ENCODE data around the gene ARHGEF38.

Gene ARHGEF38

GRCh38 chr4:105548483-105548882 lies 3.9 kb upstream of the ARHGEF38 start:
- H3K79me1 ChIP-seq (ENCODE audit: low read length), result no peaks in the 10 kb centered on the region
- no peak overlapping the region for H3K18ac ChIP-seq (ENCODE audit: low read length)
- no peaks in the 10 kb centered on the region for H3K27me3 ChIP-seq (ENCODE audit: insufficient read depth, low read length)
- no peak overlapping the region for H2BK120ac ChIP-seq (ENCODE audit: insufficient read depth, low read length, poor library complexity)
- no peak overlapping the region for H3K4me3 ChIP-seq (ENCODE audit: low read depth, low read length)
- H3K9ac ChIP-seq (ENCODE audit: low read length), result no peak overlapping the region
- no peak overlapping the region for H2BK5ac ChIP-seq (ENCODE audit: low read depth, low read length, poor library complexity)
- H2AK5ac ChIP-seq (ENCODE audit: low read length), result no peak overlapping the region
- peaks cover 3 to 4% of the 10 kb centered on the region in 2 experiments for H3K4me1 ChIP-seq (ENCODE audit: control insufficient read depth in 1 of 2, insufficient read depth in 2 of 2, low read length in 2 of 2)
- H2AFZ ChIP-seq (ENCODE audit: insufficient read depth, low read length, poor library complexity), result no peak overlapping the region
- DNase-seq, result no peak
- H3K4ac ChIP-seq (ENCODE audit: low read depth, low read length), result no peak overlapping the region
- H2BK12ac ChIP-seq (ENCODE audit: low read length), result no peak overlapping the region
- no peak overlapping the region for H3K14ac ChIP-seq (ENCODE audit: low read length)
- H4K91ac ChIP-seq (ENCODE audit: low read depth, low read length), result no peak overlapping the region
- H3K4me2 ChIP-seq (ENCODE audit: low read length), result no peak overlapping the region
- H3K79me2 ChIP-seq (ENCODE audit: control insufficient read depth, insufficient read depth, low read length, poor library complexity), result no peaks in the 10 kb centered on the region
- H4K12ac ChIP-seq (ENCODE audit: low read depth, low read length), result no peak overlapping the region
- H3K9me3 ChIP-seq (ENCODE audit: insufficient read depth, low read depth, low read length), result no peaks in the 10 kb centered on the region
- no CpG with 5 or more reads among the region's 1 CpG for WGBS (ENCODE audit: extremely low coverage, insufficient coverage, insufficient read length)
- H3K23ac ChIP-seq (ENCODE audit: low read length), result no peak overlapping the region
- H4K8ac ChIP-seq (ENCODE audit: low read depth, low read length), result no peak overlapping the region
- no peaks in the 10 kb centered on the region for H3K36me3 ChIP-seq (ENCODE audit: control insufficient read depth in 1 of 2, insufficient read depth in 2 of 2, low read length in 2 of 2)
- no peak overlapping the region for H3K27ac ChIP-seq (ENCODE audit: low read depth, low read length)

GRCh38 chr4:105550641-105551040 lies 1.8 kb upstream of the ARHGEF38 start:
- no peak overlapping the region for H4K12ac ChIP-seq (ENCODE audit: low read depth, low read length)
- WGBS (ENCODE audit: extremely low coverage, insufficient coverage, insufficient read length), result no CpG with 5 or more reads among the region's 3 CpGs

DNA sequence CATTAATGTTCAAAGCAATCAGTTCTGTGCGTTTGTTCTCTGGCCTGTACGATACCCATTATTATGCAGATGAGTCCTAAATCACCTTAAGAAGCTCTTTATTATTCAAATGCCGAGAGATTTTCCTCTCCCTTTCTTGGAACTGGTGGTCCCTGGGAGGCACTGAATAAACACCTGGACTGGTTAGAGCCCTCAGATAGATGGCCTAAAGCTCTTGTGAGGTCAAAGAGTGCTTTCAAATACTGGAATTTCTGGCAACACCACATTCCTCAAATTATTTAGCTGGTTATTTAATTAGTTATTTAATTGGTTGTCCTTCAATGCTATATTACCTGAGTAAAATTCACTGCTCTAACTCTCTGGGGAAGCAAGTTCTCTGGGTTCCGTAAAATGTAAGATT lies 3.0 kb downstream of the ARHGEF38 start:
- Histone ChIP-seq H2BK12ac (ENCODE audit: low read length) (no peak overlapping the region), H4K12ac (ENCODE audit: low read depth, low read length) (no peak overlapping the region), H3K23ac (ENCODE audit: low read length) (no peak overlapping the region), H3K27me3 (ENCODE audit: insufficient read depth, low read length) (no peaks in the 10 kb centered on the region), H3K4ac (ENCODE audit: low read depth, low read length) (no peak overlapping the region), H2AFZ (ENCODE audit: insufficient read depth, low read length, poor library complexity) (no peak overlapping the region), H4K8ac (ENCODE audit: low read depth, low read length) (no peak overlapping the region), H4K91ac (ENCODE audit: low read depth, low read length) (no peak overlapping the region), H3K79me1 (ENCODE audit: low read length) (peaks cover 2% of the 10 kb centered on the region), H2AK5ac (ENCODE audit: low read length) (no peak overlapping the region), H3K4me2 (ENCODE audit: low read length) (peak overlapping the region; percentile 49), H3K18ac (ENCODE audit: low read length) (no peak overlapping the region), H2BK120ac (ENCODE audit: insufficient read depth, low read length, poor library complexity) (no peak overlapping the region), H3K9ac (ENCODE audit: low read length) (no peak overlapping the region), H3K9me3 (ENCODE audit: insufficient read depth, low read depth, low read length) (no peaks in the 10 kb centered on the region), H3K4me1 (ENCODE audit: control insufficient read depth in 1 of 2, insufficient read depth in 2 of 2, low read length in 2 of 2) (peaks cover 4 to 7% of the 10 kb centered on the region in 2 experiments), H3K14ac (ENCODE audit: low read length) (no peak overlapping the region), H3K79me2 (ENCODE audit: control insufficient read depth, insufficient read depth, low read length, poor library complexity) (no peaks in the 10 kb centered on the region), H2BK5ac (ENCODE audit: low read depth, low read length, poor library complexity) (no peak overlapping the region), H3K4me3 (ENCODE audit: low read depth, low read length) (no peak overlapping the region), H3K36me3 (ENCODE audit: control insufficient read depth in 1 of 2, insufficient read depth in 2 of 2, low read length in 2 of 2) (no peaks in the 10 kb centered on the region), H3K27ac (ENCODE audit: low read depth, low read length) (no peak overlapping the region)
- no CpG with 5 or more reads among the region's 4 CpGs for WGBS (ENCODE audit: extremely low coverage, insufficient coverage, insufficient read length)
- DNase-seq, result peak; percentile 3 to 72

More at GRCh38 chr4:105550641-105551040, 1.8 kb upstream of the ARHGEF38 start:
- Histone ChIP-seq H3K27ac (ENCODE audit: low read depth, low read length) (no peak overlapping the region), H3K27me3 (ENCODE audit: insufficient read depth, low read length) (no peaks in the 10 kb centered on the region), H3K4me2 (ENCODE audit: low read length) (no peak overlapping the region), H2AFZ (ENCODE audit: insufficient read depth, low read length, poor library complexity) (no peak overlapping the region), H2BK12ac (ENCODE audit: low read length) (no peak overlapping the region), H3K4me1 (ENCODE audit: control insufficient read depth in 1 of 2, insufficient read depth in 2 of 2, low read length in 2 of 2) (peaks cover 4 to 7% of the 10 kb centered on the region in 2 experiments), H2AK5ac (ENCODE audit: low read length) (no peak overlapping the region), H4K91ac (ENCODE audit: low read depth, low read length) (no peak overlapping the region), H3K4ac (ENCODE audit: low read depth, low read length) (no peak overlapping the region), H3K36me3 (ENCODE audit: control insufficient read depth in 1 of 2, insufficient read depth in 2 of 2, low read length in 2 of 2) (no peaks in the 10 kb centered on the region), H3K9ac (ENCODE audit: low read length) (no peak overlapping the region), H3K79me1 (ENCODE audit: low read length) (peaks cover 2% of the 10 kb centered on the region), H2BK5ac (ENCODE audit: low read depth, low read length, poor library complexity) (no peak overlapping the region), H3K14ac (ENCODE audit: low read length) (no peak overlapping the region), H3K4me3 (ENCODE audit: low read depth, low read length) (no peak overlapping the region), H3K18ac (ENCODE audit: low read length) (no peak overlapping the region), H3K9me3 (ENCODE audit: insufficient read depth, low read depth, low read length) (no peaks in the 10 kb centered on the region), H4K8ac (ENCODE audit: low read depth, low read length) (no peak overlapping the region), H3K23ac (ENCODE audit: low read length) (no peak overlapping the region), H2BK120ac (ENCODE audit: insufficient read depth, low read length, poor library complexity) (no peak overlapping the region), H3K79me2 (ENCODE audit: control insufficient read depth, insufficient read depth, low read length, poor library complexity) (no peaks in the 10 kb centered on the region)
- no peak for DNase-seq

DNA sequence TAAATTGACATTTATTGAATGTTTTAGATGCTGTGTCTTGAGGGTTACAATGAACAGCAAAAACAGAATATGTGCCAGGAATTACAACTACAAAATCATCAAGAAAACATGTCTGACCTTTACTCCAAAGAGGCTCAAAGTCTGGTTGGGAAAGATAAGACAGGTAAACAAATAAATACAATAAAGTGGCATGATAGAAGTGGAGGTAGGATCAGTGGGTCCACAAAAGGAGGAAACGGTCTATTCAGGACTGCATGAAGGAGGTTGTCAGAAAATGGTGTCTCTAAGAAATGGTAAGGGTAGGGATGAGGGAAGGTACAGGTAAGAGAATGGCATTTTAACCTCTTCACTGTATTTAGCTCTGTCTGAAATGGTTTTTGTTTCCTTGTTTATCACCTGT lies 3.8 kb downstream of the ARHGEF38 start:
- H3K4me2 ChIP-seq (ENCODE audit: low read length), result no peak overlapping the region
- no peak overlapping the region for H2AK5ac ChIP-seq (ENCODE audit: low read length)
- H3K18ac ChIP-seq (ENCODE audit: low read length), result no peak overlapping the region
- no peaks in the 10 kb centered on the region for H3K79me2 ChIP-seq (ENCODE audit: control insufficient read depth, insufficient read depth, low read length, poor library complexity)
- no peak overlapping the region for H2BK5ac ChIP-seq (ENCODE audit: low read depth, low read length, poor library complexity)
- H3K4me3 ChIP-seq (ENCODE audit: low read depth, low read length), result no peak overlapping the region
- no peaks in the 10 kb centered on the region for H3K9me3 ChIP-seq (ENCODE audit: insufficient read depth, low read depth, low read length)
- WGBS (ENCODE audit: extremely low coverage, insufficient coverage, insufficient read length), result no CpG with 5 or more reads among the region's 1 CpG
- no peak overlapping the region for H3K27ac ChIP-seq (ENCODE audit: low read depth, low read length)
- H4K91ac ChIP-seq (ENCODE audit: low read depth, low read length), result no peak overlapping the region
- H2BK12ac ChIP-seq (ENCODE audit: low read length), result no peak overlapping the region
- H3K14ac ChIP-seq (ENCODE audit: low read length), result no peak overlapping the region
- H2AFZ ChIP-seq (ENCODE audit: insufficient read depth, low read length, poor library complexity), result no peak overlapping the region
- no peak overlapping the region for H3K9ac ChIP-seq (ENCODE audit: low read length)
- H3K79me1 ChIP-seq (ENCODE audit: low read length), result peaks cover 2% of the 10 kb centered on the region
- peaks cover 4 to 7% of the 10 kb centered on the region in 2 experiments for H3K4me1 ChIP-seq (ENCODE audit: control insufficient read depth in 1 of 2, insufficient read depth in 2 of 2, low read length in 2 of 2)
- DNase-seq, result no peak
- no peaks in the 10 kb centered on the region for H3K27me3 ChIP-seq (ENCODE audit: insufficient read depth, low read length)
- no peak overlapping the region for H4K12ac ChIP-seq (ENCODE audit: low read depth, low read length)
- H4K8ac ChIP-seq (ENCODE audit: low read depth, low read length), result no peak overlapping the region
- H3K4ac ChIP-seq (ENCODE audit: low read depth, low read length), result no peak overlapping the region
- no peak overlapping the region for H3K23ac ChIP-seq (ENCODE audit: low read length)
- no peak overlapping the region for H2BK120ac ChIP-seq (ENCODE audit: insufficient read depth, low read length, poor library complexity)
- no peaks in the 10 kb centered on the region for H3K36me3 ChIP-seq (ENCODE audit: control insufficient read depth in 1 of 2, insufficient read depth in 2 of 2, low read length in 2 of 2)
